GM10847 (cell line): Measurements from ENCODE around the gene MYO1E.

ENCODE experiments used
- POLR2A ChIP-seq: IDR thresholded peaks from 2 replicates; pipeline ENCODE4 v1.6.1; 2011; ENCODE audit not compliant: insufficient read length; ENCODE audit errors: extremely low read depth

The MYO1E gene

GRCh38 chr15:59273234-59273633 is 99.4 kb downstream of the MYO1E start:
- TF ChIP-seq POLR2A = no peak

DNA sequence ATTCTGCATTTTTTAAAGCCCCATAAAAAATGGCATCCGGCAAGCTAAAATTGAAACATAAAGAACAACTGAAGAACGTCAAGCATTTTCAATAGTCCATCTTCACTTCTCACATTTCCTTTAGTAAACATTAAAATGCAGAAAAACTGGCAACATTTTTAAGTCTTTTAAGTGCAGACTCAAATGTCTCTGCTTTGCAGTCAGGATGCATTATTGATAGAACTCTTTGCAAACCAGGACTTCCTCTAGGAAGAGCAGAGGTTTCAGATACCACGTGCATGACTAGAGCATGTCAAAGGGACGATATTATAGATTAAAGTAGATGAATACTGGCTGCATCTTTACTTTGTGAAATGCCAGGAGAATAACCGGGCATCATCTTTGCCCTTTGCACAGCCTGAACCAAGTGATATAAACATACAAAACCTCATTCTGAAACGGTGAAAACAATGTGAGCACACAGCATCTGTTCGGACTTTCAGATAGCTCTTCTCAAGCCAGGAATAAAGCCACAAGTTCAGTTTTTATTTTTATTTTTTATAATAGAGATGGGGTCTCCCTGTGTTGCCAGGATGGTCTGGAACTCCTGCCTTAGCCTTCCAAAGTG is 101.0 kb downstream of the MYO1E start:
- TF ChIP-seq POLR2A = no peak

GRCh38 chr15:59268852-59269407 is 103.7 kb downstream of the MYO1E start:
- TF ChIP-seq POLR2A = no peak

- no peak for TF ChIP-seq POLR2A
Observed at GRCh38 chr15:59268168-59268851, 104.4 kb downstream of the MYO1E start.

DNA sequence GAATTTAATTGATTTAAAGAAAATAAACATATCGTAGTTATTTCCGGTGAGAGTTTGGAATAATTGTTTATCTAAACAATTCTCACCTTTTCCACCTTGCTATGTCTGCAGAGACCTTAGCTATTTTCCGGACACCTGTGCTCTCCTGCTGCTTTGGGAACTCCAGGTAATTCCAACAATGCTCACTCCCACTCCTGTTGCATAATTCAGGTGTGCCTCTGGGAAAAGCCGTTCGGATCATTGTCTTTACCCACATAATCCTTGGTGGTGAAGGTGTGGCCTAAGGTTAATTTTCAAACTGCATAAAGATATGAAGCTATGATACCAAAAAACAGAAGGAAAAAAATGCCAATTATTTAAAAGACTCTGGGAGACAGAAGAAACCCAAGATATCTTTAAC is 106.6 kb downstream of the MYO1E start:
- no peak for TF ChIP-seq POLR2A

DNA sequence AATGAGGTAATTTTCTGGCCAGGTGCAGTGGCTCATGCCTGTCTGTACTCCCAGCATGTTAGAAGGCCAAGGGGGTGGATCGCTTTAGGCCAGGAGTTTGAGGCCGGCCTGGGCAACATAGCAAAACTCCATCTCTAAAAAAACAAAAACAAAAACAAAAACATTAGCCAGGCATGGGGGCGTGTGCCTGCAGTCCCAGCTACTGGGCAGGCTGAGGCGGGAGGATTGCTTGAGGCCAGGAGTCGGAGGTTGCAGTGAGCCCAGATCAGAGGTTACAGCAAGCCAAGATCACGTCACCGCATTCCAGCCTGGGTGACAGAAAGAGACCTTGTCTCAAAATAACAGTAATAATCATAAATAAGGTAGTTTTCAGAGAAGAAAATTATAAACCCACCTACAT is 110.4 kb downstream of the MYO1E start:
- no peak for TF ChIP-seq POLR2A

DNA sequence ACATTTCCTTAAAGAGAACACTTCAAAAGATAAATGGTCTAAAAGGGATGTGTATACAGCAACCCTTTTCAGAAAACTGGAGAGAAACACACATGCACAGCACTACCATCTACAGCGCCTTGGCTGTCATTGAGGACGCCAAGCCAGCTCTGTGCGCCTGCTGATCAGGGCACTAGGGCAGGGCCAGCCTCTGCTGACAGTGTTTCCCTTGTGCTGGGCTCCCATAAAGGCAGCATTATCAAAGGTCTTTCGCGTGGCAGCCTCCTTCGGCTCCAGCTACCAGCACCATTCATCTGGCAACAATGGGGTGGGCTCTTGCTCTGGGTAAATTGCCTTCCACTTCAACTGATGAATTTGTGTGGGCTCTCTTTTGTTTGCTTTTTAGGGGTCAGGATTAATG is 112.6 kb downstream of the MYO1E start:
- no peak for TF ChIP-seq POLR2A

GRCh38 chr15:59259137-59259943 is 113.3 kb downstream of the MYO1E start:
- no peak for TF ChIP-seq POLR2A

GRCh38 chr15:59258317-59258716 is 114.4 kb downstream of the MYO1E start:
- no peak for TF ChIP-seq POLR2A

- TF ChIP-seq POLR2A = no peak
Observed at GRCh38 chr15:59257140-59257539, 115.5 kb downstream of the MYO1E start.

DNA sequence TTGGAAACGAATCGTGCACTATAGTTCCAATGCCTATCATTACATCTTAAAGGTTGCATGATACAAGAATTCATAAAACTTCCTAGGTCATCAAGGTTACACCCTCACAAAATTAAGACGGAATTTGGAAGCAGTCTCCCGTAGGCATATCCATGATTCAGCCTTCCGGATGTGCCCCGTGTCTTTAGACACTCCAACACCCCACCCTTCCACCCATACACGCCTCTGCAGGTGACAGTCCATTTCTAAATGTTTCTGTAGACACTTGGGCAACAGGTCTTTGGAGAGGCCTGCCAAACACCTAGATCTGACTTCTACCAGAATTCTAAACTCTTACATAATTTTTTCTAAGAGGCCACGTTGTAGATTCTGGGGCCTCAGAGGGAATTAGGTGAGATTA is 116.2 kb downstream of the MYO1E start:
- no peak for TF ChIP-seq POLR2A

GRCh38 chr15:59255680-59256336 is 116.9 kb downstream of the MYO1E start:
- TF ChIP-seq POLR2A = no peak

GRCh38 chr15:59252137-59252536 is 120.5 kb downstream of the MYO1E start:
- TF ChIP-seq POLR2A = no peak

DNA sequence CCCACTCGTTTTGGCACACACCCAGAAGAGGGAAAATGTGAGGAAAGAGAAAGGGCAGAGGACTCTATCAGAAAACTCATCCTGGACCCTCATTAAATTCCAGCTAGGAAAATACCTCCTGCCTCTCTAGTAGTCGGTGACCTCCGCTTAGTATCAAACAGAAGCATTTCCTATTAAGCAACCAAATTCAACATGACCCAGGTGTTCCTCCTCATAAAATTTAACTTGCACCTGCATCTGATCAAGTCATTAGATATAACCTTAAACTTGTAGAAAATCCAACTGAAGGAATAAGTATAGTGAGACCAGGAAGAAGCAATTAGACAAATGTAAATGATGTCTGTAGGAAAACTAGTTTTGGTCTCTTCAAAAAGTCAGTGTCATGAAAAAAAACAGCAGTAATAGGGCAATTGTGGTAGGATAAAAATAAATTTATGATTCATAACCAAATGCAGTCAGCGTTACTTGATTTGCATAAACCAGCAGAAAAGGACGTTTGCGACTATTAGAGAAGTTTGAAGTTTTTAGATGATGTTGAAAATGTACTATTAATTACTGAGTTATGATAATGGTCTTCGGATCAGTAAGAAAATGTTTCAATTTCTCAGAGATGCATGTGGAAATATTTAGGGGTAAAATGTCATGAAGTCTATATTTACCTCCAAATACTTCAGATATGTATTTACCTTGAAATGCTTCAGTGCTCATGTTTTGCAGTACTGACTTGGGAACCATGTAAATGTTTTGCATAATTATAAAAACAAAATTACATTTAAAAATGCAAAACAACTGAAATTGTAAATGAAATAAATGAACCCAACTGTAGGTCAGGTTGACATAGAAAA is 121.4 kb downstream of the MYO1E start:
- no peak for TF ChIP-seq POLR2A
